Measurements from ENCODE around the gene LDB3. TPM values are rescaled to one million over a fixed set of nuclear protein-coding genes. Genes with fewer than 3 reads are reported as not detected.

LDB3 gene
- total RNA-seq, 1 experiment from 2014 or later = 0.04 TPM

GRCh38 chr10:86657011-86657395, 11.3 kb upstream of the LDB3 start:
- Histone ChIP-seq H3K27ac (ENCODE audit: low read length) (no peak overlapping the region), H3K9ac (ENCODE audit: low read length) (no peak overlapping the region), H3K4me1 (ENCODE audit: insufficient read depth, low read length) (no peaks in the 10 kb centered on the region), H3K4me2 (ENCODE audit: low read length) (no peak overlapping the region), H3K9me3 (ENCODE audit: low read length) (no peaks in the 10 kb centered on the region), H3K36me3 (ENCODE audit: low read depth, low read length) (no peaks in the 10 kb centered on the region), H3K79me2 (ENCODE audit: low read length) (no peaks in the 10 kb centered on the region), H2AFZ (ENCODE audit: low read length) (no peak overlapping the region), H3K9me2 (replicated peaks; ENCODE audit: low read length) (no peaks in the 10 kb centered on the region), H3F3A (ENCODE audit: low read length, unreplicated experiment) (no peaks in the 10 kb centered on the region), H3K27me3 (ENCODE audit: low read length) (no peaks in the 10 kb centered on the region), H4K20me1 (ENCODE audit: low read length) (no peaks in the 10 kb centered on the region), H3K4me3 (ENCODE audit: low read length) (no peak overlapping the region)
- no peak for TF ChIP-seq CTCF (conservative IDR thresholded peaks at IDR 0.05; ENCODE audit: low read depth, low read length)
- TF ChIP-seq EZH2phosphoT487 (IDR thresholded peaks at IDR 0.05; ENCODE audit: borderline replicate concordance, low read length) = no peak
- no peak for TF ChIP-seq EZH2 (IDR thresholded peaks at IDR 0.05; ENCODE audit: low read length, unreplicated experiment)
- ATAC-seq (no peak), DNase-seq (no peak)
- POLR2A ChIA-PET (ENCODE audit: unreplicated experiment) = no interaction called here
- intact Hi-C loops (cut with micrococcal nuclease) = no loop called here
- CTCF ChIA-PET = no interaction called here
- no TSS peak for BruUV-seq (replicated peaks)

- no peak overlapping the region for H3K27ac ChIP-seq (ENCODE audit: low read length)
- POLR2A ChIA-PET (ENCODE audit: unreplicated experiment) = no interaction called here
- H3K79me2 ChIP-seq (ENCODE audit: low read length) = no peaks in the 10 kb centered on the region
- no peak overlapping the region for H2AFZ ChIP-seq (ENCODE audit: low read length)
- DNase-seq (no peak), ATAC-seq (peak; percentile 35)
- no peaks in the 10 kb centered on the region for H3K27me3 ChIP-seq (ENCODE audit: low read length)
- H3K4me2 ChIP-seq (ENCODE audit: low read length) = no peak overlapping the region
- no peaks in the 10 kb centered on the region for H3K4me1 ChIP-seq (ENCODE audit: insufficient read depth, low read length)
- no TSS peak for BruUV-seq (replicated peaks)
- intact Hi-C loops (cut with micrococcal nuclease) = no loop called here
- H4K20me1 ChIP-seq (ENCODE audit: low read length) = no peaks in the 10 kb centered on the region
- no peaks in the 10 kb centered on the region for H3K9me3 ChIP-seq (ENCODE audit: low read length)
- H3F3A ChIP-seq (ENCODE audit: low read length, unreplicated experiment) = no peaks in the 10 kb centered on the region
- no peaks in the 10 kb centered on the region for H3K9me2 ChIP-seq (replicated peaks; ENCODE audit: low read length)
- no peak overlapping the region for H3K9ac ChIP-seq (ENCODE audit: low read length)
- H3K36me3 ChIP-seq (ENCODE audit: low read depth, low read length) = no peaks in the 10 kb centered on the region
- CTCF ChIA-PET = no interaction called here
- no peak for TF ChIP-seq EZH2phosphoT487 (IDR thresholded peaks at IDR 0.05; ENCODE audit: borderline replicate concordance, low read length)
- TF ChIP-seq CTCF (conservative IDR thresholded peaks at IDR 0.05; ENCODE audit: low read depth, low read length) = no peak
- no peak for TF ChIP-seq EZH2 (IDR thresholded peaks at IDR 0.05; ENCODE audit: low read length, unreplicated experiment)
- H3K4me3 ChIP-seq (ENCODE audit: low read length) = no peak overlapping the region
Measured at GRCh38 chr10:86657396-86658011, 10.8 kb upstream of the LDB3 start.

- Histone ChIP-seq H3K9ac (ENCODE audit: low read length) (no peak overlapping the region), H3K4me1 (ENCODE audit: insufficient read depth, low read length) (no peaks in the 10 kb centered on the region), H3K9me2 (replicated peaks; ENCODE audit: low read length) (no peaks in the 10 kb centered on the region), H3K79me2 (ENCODE audit: low read length) (no peaks in the 10 kb centered on the region), H3K4me3 (ENCODE audit: low read length) (no peak overlapping the region), H3F3A (ENCODE audit: low read length, unreplicated experiment) (no peaks in the 10 kb centered on the region), H4K20me1 (ENCODE audit: low read length) (no peaks in the 10 kb centered on the region), H3K27me3 (ENCODE audit: low read length) (no peaks in the 10 kb centered on the region), H3K27ac (ENCODE audit: low read length) (no peak overlapping the region), H2AFZ (ENCODE audit: low read length) (no peak overlapping the region), H3K4me2 (ENCODE audit: low read length) (no peak overlapping the region), H3K36me3 (ENCODE audit: low read depth, low read length) (no peaks in the 10 kb centered on the region), H3K9me3 (ENCODE audit: low read length) (no peaks in the 10 kb centered on the region)
- no peak for DNase-seq
- intact Hi-C loops (cut with micrococcal nuclease) = no loop called here
- no TSS peak for BruUV-seq (replicated peaks)
- TF ChIP-seq EZH2 (IDR thresholded peaks at IDR 0.05; ENCODE audit: low read length, unreplicated experiment) (no peak), EZH2phosphoT487 (IDR thresholded peaks at IDR 0.05; ENCODE audit: borderline replicate concordance, low read length) (no peak), CTCF (conservative IDR thresholded peaks at IDR 0.05; ENCODE audit: low read depth, low read length) (no peak)
- ATAC-seq = no peak
- CTCF ChIA-PET = no interaction called here
- POLR2A ChIA-PET (ENCODE audit: unreplicated experiment) = no interaction called here
Measured at GRCh38 chr10:86658261-86658741, 10.0 kb upstream of the LDB3 start.
